ENCODE measurements around the gene SYT8. TPM values are rescaled to one million over a fixed set of nuclear protein-coding genes. Genes with fewer than 3 reads are reported as not detected.

The SYT8 gene
- total and polyA plus RNA-seq, 10 donors: 0.83 TPM; not detected in 9

GRCh38 chr11:1817511-1817910 is 17.3 kb upstream of the SYT8 start:
- H3K36me3 ChIP-seq: no peaks in the 10 kb centered on the region
- TF ChIP-seq POLR2AphosphoS5 (IDR thresholded peaks at IDR 0.05) (no peak), POLR2A (IDR thresholded peaks at IDR 0.05) (no peak)
- TF ChIP-seq, protein P1, sequence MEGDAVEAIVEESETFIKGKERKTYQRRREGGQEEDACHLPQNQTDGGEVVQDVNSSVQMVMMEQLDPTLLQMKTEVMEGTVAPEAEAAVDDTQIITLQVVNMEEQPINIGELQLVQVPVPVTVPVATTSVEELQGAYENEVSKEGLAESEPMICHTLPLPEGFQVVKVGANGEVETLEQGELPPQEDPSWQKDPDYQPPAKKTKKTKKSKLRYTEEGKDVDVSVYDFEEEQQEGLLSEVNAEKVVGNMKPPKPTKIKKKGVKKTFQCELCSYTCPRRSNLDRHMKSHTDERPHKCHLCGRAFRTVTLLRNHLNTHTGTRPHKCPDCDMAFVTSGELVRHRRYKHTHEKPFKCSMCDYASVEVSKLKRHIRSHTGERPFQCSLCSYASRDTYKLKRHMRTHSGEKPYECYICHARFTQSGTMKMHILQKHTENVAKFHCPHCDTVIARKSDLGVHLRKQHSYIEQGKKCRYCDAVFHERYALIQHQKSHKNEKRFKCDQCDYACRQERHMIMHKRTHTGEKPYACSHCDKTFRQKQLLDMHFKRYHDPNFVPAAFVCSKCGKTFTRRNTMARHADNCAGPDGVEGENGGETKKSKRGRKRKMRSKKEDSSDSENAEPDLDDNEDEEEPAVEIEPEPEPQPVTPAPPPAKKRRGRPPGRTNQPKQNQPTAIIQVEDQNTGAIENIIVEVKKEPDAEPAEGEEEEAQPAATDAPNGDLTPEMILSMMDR (IDR thresholded peaks at IDR 0.05 in 8 of 11, conservative IDR thresholded peaks at IDR 0.05 in 3 of 11): no peak
- H3K4me1 ChIP-seq: no peaks in the 10 kb centered on the region
- intact Hi-C loops (cut with DNase I; ENCODE audit: low total_unique reads): no loop called here
- H3K4me3 ChIP-seq: no peak overlapping the region
- peaks cover 0 to 26% (median 18%) of the 10 kb centered on the region in 8 donors for H3K9me3 ChIP-seq
- no peak for DNase-seq
- H3K27ac ChIP-seq: no peak overlapping the region
- 44 to 90% (median 72%) methylated on average over 1 of the region's 1 CpG for WGBS, 5 donors
- peaks cover 0 to 34% (median 0%) of the 10 kb centered on the region in 7 donors for H3K27me3 ChIP-seq (replicated peaks in 1 of 7)

DNA sequence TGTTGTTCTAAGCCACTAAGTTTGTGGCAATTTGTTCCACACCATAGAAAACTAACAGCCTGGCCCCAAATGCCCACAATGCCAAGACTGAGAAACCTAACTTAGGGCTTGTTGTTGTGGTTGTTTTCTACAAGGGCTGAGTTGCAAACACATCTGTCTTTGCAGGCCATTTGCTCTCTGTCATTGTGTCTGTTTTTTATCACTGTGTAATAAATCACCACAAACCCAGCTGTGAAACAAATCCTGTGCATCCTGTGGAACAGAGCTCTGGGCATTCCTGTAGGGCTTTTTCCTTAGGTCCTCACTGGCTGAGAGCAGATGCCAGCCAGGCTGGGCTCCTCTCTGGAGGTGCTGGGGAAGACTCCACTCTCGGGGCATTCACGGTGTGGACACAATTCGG is 15.7 kb upstream of the SYT8 start:
- TF ChIP-seq, protein P1 (IDR thresholded peaks at IDR 0.05 in 8 of 11, conservative IDR thresholded peaks at IDR 0.05 in 3 of 11): no peak
- no peak for TF ChIP-seq POLR2AphosphoS5 (IDR thresholded peaks at IDR 0.05)
- no peak for TF ChIP-seq POLR2A (IDR thresholded peaks at IDR 0.05)
- H3K4me1 ChIP-seq: no peaks in the 10 kb centered on the region
- no peaks in the 10 kb centered on the region for H3K36me3 ChIP-seq
- no peak overlapping the region for H3K27ac ChIP-seq
- DNase-seq: no peak
- H3K27me3 ChIP-seq (replicated peaks in 1 of 7): peaks cover 0 to 19% (median 0%) of the 10 kb centered on the region in 7 donors
- H3K4me3 ChIP-seq: no peak overlapping the region
- H3K9me3 ChIP-seq: peaks cover 0 to 26% (median 18%) of the 10 kb centered on the region in 8 donors
- intact Hi-C loops (cut with DNase I; ENCODE audit: low total_unique reads): no loop called here
- 58 to 92% (median 80%) methylated on average over 2 to 3 of the region's 3 CpGs for WGBS, 5 donors

GRCh38 chr11:1820463-1821325 is 14.1 kb upstream of the SYT8 start:
- peak overlapping the region in 3 of 8 donors; percentile 1 to 24 (median 7) for H3K27ac ChIP-seq
- peaks cover 0 to 12% (median 5%) of the 10 kb centered on the region in 6 donors for H3K4me1 ChIP-seq
- H3K9me3 ChIP-seq: peaks cover 0 to 26% (median 18%) of the 10 kb centered on the region in 8 donors
- H3K27me3 ChIP-seq (replicated peaks in 1 of 7): peaks cover 0 to 17% (median 0%) of the 10 kb centered on the region in 7 donors
- H3K4me3 ChIP-seq: no peak overlapping the region
- TF ChIP-seq POLR2AphosphoS5 (IDR thresholded peaks at IDR 0.05): no peak
- no peak for TF ChIP-seq POLR2A (IDR thresholded peaks at IDR 0.05)
- TF ChIP-seq, protein P1 (IDR thresholded peaks at IDR 0.05 in 8 of 11, conservative IDR thresholded peaks at IDR 0.05 in 3 of 11): no peak
- no peaks in the 10 kb centered on the region for H3K36me3 ChIP-seq
- 82 to 92% (median 91%) methylated on average over 13 to 14 of the region's 14 CpGs for WGBS, 5 donors
- intact Hi-C loops (cut with DNase I; ENCODE audit: low total_unique reads): no loop called here
- DNase-seq: no peak

GRCh38 chr11:1821562-1821961 is 13.2 kb upstream of the SYT8 start:
- no peaks in the 10 kb centered on the region for H3K36me3 ChIP-seq
- peaks cover 0 to 21% (median 7%) of the 10 kb centered on the region in 6 donors for H3K4me1 ChIP-seq
- intact Hi-C loops (cut with DNase I; ENCODE audit: low total_unique reads): no loop called here
- DNase-seq: no peak
- no peak for TF ChIP-seq POLR2A (IDR thresholded peaks at IDR 0.05)
- TF ChIP-seq, protein P1 (IDR thresholded peaks at IDR 0.05 in 8 of 11, conservative IDR thresholded peaks at IDR 0.05 in 3 of 11): no peak
- TF ChIP-seq POLR2AphosphoS5 (IDR thresholded peaks at IDR 0.05): no peak
- no peak overlapping the region for H3K4me3 ChIP-seq
- H3K9me3 ChIP-seq: peaks cover 0 to 26% (median 18%) of the 10 kb centered on the region in 8 donors
- peaks cover 0 to 9% (median 0%) of the 10 kb centered on the region in 7 donors for H3K27me3 ChIP-seq (replicated peaks in 1 of 7)
- H3K27ac ChIP-seq: no peak overlapping the region
